GM21390 (cell line): ENCODE data around the gene ARMC2.
"Not testable (repeated sequence)": the region's sequence is repeated elsewhere in the genome, so short reads cannot be mapped to it uniquely, and the experiment has no call there.

ENCODE experiments used
- ATAC-seq: cut with Tn5 transposase; IDR thresholded peaks from one replicate; pipeline ENCODE4 v1.9.1; 2021; ENCODE audit not compliant: unreplicated experiment

The ARMC2 gene

GRCh38 chr6:108835218-108835850 lies 12.9 kb upstream of the ARMC2 start:
- ATAC-seq = peak; percentile 79

GRCh38 chr6:108836061-108836460 lies 12.2 kb upstream of the ARMC2 start:
- ATAC-seq = no peak

- ATAC-seq = no peak
These were observed 10.8 kb upstream of the ARMC2 start for GRCh38 chr6:108837236-108837971.

- no peak for ATAC-seq
These were observed 10.0 kb upstream of the ARMC2 start for GRCh38 chr6:108838101-108838717.

- ATAC-seq = no peak
These were observed 9.1 kb upstream of the ARMC2 start for GRCh38 chr6:108839083-108839642.

GRCh38 chr6:108840919-108841318 lies 7.3 kb upstream of the ARMC2 start:
- no peak for ATAC-seq

- no peak for ATAC-seq
These were observed 6.8 kb upstream of the ARMC2 start for GRCh38 chr6:108841377-108841855.

GRCh38 chr6:108844135-108844534 lies 4.1 kb upstream of the ARMC2 start:
- ATAC-seq = no peak

GRCh38 chr6:108845145-108845544 lies 3.1 kb upstream of the ARMC2 start:
- no peak for ATAC-seq

- no peak for ATAC-seq
These were observed 2.1 kb upstream of the ARMC2 start for GRCh38 chr6:108846101-108846500.

- ATAC-seq = no peak
These were observed 1.6 kb upstream of the ARMC2 start for GRCh38 chr6:108846628-108847027.

- ATAC-seq = no peak
These were observed 495 bp upstream of the ARMC2 start for GRCh38 chr6:108847738-108848115.

GRCh38 chr6:108850669-108851465 lies 2.6 kb downstream of the ARMC2 start:
- ATAC-seq = no peak

GRCh38 chr6:108851756-108852155 lies 3.5 kb downstream of the ARMC2 start:
- no peak for ATAC-seq

- ATAC-seq = no peak
These were observed 4.9 kb downstream of the ARMC2 start for GRCh38 chr6:108853077-108853476.

- no peak for ATAC-seq
These were observed 14.4 kb downstream of the ARMC2 start for GRCh38 chr6:108862479-108863191.

- not testable (repeated sequence) for ATAC-seq
These were observed 17.6 kb downstream of the ARMC2 start for GRCh38 chr6:108865751-108866286.

GRCh38 chr6:108866798-108867197 lies 18.6 kb downstream of the ARMC2 start:
- no peak for ATAC-seq

GRCh38 chr6:108868647-108869046 lies 20.4 kb downstream of the ARMC2 start:
- ATAC-seq = no peak

- no peak for ATAC-seq
These were observed 21.7 kb downstream of the ARMC2 start for GRCh38 chr6:108869876-108870275.
